PC-3 (cell line): ENCODE results near the gene HAP1.

Experiments used
- EZH2 ChIP-seq: fragments of 300-600 bp; sonication (generic); IDR thresholded peaks from one replicate; pipeline ENCODE4 v1.6.1; 2017; ENCODE audit warnings: antibody characterized with exemption, mild to moderate bottlenecking, low read length; ENCODE audit not compliant: unreplicated experiment
- EZH2phosphoT487 ChIP-seq: fragments of 300-600 bp; sonication (generic); IDR thresholded peaks from 2 replicates; pipeline ENCODE4 v1.6.1; 2018; ENCODE audit warnings: mild to moderate bottlenecking, antibody characterized with exemption, low read length, borderline replicate concordance
- TF ChIP-seq, protein P1 (sequence below): fragments of 300-600 bp; sonication (generic); conservative IDR thresholded peaks from 2 replicates; pipeline ENCODE4 v1.5.1; 2017; ENCODE audit warnings: antibody characterized with exemption, low read depth, mild to moderate bottlenecking, low read length

DNA sequence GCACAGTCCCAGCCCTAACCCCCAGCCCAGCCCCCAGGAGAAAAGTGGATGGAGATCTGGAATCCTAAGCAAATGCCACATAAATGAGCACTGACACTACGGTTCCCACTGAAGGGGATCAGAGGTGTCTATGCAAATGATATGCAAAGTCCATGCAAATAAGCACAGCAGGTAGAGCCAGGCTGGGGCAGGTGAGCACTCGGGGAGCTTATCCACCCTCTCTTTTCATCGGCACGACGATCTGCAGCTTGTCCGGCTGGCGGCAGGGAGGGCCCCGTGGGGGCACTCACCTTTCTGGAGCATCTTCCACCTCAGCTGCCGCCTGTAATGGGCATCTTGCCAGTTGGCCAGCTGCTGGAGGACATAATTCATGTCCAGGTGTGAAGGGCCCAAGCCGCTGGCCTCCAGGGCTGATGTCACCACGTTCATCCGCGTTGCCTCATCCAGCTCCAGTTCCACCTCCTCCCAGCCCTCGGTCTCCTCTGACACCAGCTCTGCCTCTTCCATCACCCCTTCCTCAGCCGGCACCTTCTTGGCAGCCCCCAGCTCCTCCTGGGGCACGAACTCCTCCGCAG lies 9.9 kb downstream of the HAP1 start:
- TF ChIP-seq, protein P1, sequence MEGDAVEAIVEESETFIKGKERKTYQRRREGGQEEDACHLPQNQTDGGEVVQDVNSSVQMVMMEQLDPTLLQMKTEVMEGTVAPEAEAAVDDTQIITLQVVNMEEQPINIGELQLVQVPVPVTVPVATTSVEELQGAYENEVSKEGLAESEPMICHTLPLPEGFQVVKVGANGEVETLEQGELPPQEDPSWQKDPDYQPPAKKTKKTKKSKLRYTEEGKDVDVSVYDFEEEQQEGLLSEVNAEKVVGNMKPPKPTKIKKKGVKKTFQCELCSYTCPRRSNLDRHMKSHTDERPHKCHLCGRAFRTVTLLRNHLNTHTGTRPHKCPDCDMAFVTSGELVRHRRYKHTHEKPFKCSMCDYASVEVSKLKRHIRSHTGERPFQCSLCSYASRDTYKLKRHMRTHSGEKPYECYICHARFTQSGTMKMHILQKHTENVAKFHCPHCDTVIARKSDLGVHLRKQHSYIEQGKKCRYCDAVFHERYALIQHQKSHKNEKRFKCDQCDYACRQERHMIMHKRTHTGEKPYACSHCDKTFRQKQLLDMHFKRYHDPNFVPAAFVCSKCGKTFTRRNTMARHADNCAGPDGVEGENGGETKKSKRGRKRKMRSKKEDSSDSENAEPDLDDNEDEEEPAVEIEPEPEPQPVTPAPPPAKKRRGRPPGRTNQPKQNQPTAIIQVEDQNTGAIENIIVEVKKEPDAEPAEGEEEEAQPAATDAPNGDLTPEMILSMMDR = no peak
- TF ChIP-seq EZH2 (no peak), EZH2phosphoT487 (no peak)
